Fibroblast of peridontal ligament (primary cell): ENCODE measurements around the gene UACA.

Source experiments
- DNase-seq: peaks from one replicate; pipeline ENCODE4 v3.0.0-alpha.2; 2010; ENCODE audit errors: extremely low read depth

Gene UACA

DNA sequence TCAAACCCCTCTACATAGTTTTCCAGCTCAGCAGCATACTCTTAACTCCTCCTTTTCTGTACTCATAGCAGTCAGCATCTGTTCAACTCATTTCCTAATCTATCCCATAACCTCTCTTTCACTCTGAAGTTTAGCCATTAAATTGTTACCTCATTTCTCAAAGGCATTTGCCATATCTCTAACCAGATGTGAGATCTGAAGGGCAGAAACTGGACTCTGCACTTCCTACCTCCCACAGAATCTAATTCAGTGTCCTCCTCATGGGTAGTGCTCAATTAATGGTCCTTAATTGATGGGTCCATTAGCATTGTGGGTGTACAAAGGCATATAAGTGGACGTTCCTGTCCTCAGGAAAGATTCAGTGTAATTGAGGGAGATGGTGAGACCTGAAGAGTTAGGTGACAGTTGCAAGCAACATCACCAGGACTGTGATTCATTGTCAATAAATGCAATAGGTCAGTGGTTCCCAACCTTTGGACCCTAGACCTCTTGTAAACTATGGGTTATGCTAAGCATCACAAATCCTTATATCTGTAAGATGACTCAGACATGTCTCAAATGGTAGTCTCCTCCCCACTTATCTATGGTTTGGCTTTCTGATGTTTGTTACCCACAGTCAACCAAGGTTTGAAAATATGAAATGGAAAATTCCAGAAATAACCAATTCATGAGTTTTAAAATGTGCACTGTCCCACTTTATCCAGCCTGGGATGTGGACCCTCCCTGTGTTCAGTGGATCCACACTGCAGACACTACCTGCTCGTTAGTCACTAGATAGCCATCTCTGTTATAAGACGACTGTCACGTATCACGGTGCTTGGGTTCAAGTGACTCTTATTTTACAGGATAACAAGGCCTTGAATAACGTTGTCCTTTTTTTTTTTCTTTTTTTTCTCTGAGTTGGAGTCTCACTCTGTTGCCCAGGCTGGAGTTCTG is 25.0 kb upstream of the UACA start:
- peak; percentile 84 for DNase-seq

- no peak for DNase-seq
Measured at GRCh38 chr15:70786996-70787395, 23.6 kb upstream of the UACA start.

- DNase-seq = peak; percentile 57
Measured at GRCh38 chr15:70783610-70784022, 20.3 kb upstream of the UACA start.

DNA sequence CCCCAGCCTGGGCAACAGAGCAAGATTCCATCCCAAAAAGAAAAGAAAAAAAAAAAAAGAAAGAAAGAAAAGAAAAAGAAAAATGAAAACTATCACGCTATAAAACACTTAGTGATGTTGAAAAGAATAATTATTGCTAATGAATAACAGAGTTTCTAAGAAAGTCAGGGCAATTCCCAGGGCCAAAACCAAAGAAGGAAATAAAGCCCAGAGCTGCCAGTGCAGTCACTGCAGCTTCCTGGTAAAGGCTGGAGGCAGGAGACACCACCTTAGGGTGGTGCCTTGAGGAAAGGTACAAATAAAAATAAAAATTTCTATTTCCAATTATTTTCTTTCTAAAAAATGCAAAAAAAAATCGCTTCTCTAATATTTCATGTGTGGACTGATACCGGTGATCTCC is 19.7 kb upstream of the UACA start:
- no peak for DNase-seq

GRCh38 chr15:70781236-70781635 is 17.9 kb upstream of the UACA start:
- no peak for DNase-seq

- DNase-seq = peak; percentile 79
Measured at GRCh38 chr15:70778258-70779076, 15.1 kb upstream of the UACA start.

DNA sequence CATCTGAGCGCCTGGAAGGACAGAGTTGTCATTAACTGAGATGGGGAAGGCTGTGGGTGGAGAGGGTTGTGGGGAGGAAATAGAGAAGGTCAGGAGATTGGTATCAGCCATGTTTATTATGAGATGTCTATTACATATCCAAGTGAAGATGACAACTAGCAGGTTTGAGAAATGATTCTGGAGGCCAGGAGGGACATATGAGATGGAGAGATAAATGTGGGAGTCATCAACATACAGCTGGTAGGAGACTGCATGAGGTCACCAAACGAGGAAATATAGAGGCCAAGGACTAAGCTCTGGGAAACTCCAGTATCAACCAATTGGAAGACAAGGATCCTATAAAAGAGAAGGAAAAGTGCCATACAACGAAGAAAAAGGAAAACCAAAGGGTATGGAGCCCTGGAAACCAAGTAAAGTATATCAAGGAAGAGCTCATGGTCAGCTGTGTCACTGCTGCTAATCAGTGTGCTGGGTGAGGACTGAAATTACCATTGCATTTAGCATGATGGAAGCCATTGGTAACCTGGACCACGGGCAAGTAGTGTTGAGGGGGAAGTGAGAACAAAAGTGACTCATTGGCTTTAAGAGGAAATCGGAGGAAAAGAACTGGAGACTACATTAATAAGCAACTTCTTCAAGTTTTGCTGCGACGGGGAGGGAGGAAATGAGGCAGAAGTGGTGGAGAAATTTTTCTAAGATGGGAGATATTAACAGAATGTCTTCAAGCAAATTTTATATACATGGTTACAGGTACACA is 14.0 kb upstream of the UACA start:
- DNase-seq = no peak

- DNase-seq = peak; percentile 86
Measured at GRCh38 chr15:70775160-70775559, 11.8 kb upstream of the UACA start.

- DNase-seq = no peak
Measured at GRCh38 chr15:70772402-70772801, 9.0 kb upstream of the UACA start.

GRCh38 chr15:70770863-70771262 is 7.5 kb upstream of the UACA start:
- DNase-seq = no peak

DNA sequence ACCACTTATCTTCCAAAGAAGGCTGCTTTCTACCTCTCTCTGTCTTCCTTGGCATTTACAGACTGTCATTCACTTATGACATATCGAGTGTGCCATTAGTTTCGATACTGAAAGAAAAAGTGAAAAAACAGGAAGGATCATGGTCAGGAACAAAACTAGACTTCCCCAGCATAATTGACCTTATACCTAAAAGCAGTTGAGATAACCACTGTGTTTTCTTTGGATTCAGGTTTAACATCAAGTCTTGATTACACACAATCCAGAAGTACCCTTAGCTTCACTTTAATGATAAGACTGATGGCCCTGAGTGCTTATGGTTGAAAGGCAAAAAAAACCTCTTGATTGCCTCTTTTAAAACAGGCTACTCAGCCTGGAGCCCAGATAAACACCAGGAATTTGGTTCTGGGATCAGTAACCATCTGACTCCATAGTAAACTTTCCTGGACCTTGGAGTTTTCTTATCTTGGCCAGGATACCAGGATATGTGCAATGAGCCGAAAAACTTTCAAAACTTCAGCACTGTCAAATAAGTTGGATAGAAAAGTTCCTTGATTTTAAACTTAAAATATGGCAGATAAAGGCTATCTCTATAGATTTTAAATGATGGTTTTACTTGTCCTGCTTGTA is 5.0 kb upstream of the UACA start:
- DNase-seq = peak; percentile 56

GRCh38 chr15:70767667-70768066 is 4.3 kb upstream of the UACA start:
- no peak for DNase-seq

GRCh38 chr15:70766597-70766996 is 3.2 kb upstream of the UACA start:
- no peak for DNase-seq

DNA sequence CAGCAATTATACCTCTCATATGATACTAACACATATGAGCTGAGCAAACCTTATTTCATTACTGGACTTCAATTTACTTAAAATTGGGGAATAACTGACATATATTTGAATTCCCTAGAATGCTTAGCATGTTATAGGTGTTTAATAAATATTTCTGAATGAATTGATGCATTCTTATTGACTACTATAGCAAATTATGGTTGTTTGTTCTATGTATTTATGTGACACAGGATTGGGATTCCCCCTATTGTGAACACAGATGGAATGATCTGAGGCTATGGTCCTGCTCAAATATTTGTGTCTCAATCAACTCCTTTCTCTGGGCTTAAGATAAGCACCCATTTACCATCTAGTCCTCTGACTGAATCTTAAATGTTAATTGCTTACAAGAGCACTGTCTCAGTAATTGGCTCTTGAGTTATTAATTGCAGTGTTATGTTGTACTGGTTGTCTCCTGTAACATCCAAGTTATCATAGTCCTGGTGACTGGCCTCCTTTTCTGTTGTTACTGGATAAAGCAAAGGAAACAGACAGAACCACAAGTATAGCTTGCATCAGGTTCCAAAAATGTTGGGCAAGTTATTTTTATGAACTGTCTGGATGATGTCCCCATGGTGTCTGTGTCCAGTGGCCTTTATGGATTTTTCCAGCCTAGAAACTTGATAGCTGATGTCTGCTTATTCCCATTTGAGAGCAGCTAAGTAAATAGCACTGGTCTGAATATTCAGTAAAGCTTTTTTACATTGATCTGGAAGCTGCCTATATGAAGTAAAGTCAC is 2.3 kb upstream of the UACA start:
- DNase-seq = peak; percentile 64

- no peak for DNase-seq
Measured at GRCh38 chr15:70763950-70764730, 782 bp upstream of the UACA start.

- DNase-seq = peak; percentile 85
Measured at GRCh38 chr15:70762469-70763119, 764 bp downstream of the UACA start.

- DNase-seq = no peak
Measured at GRCh38 chr15:70761931-70762468, 1.4 kb downstream of the UACA start.

DNA sequence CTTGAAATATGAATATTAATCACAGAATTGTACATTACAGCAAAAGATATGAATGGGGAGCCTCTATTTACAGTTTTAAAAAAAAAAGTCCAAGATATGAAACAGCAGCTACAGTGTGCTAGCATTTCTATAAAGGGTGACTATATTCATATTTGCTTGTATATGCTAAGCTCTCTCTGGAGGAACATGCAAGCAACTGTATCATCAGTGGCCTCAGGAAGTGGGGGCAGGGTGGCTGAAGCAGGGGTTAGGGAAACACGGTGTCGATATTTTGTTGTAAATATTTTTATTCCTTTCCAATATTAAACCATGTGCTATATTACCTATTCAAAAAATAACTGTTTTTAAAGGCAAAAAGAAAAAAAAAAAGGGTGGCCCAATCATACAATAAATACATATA is 2.3 kb downstream of the UACA start:
- DNase-seq = no peak

- no peak for DNase-seq
Measured at GRCh38 chr15:70758790-70759462, 4.4 kb downstream of the UACA start.
